Smooth muscle cell (in vitro differentiated cells): ENCODE results near the gene CAB39L. TPM values are rescaled to one million over a fixed set of nuclear protein-coding genes. Genes with fewer than 3 reads are reported as not detected.

ENCODE experiments used
- DNase-seq: peaks from one replicate; lab custom pipeline; 2025; ENCODE audit not compliant: unreplicated experiment; lab: John Stamatoyannopoulos, UW
- H2AFZ ChIP-seq: fragments of 200-600 bp; sonication (generic); 2 replicates; pipeline ENCODE4 v1.6.0; 2016; ENCODE audit warnings: antibody characterized with exemption, low read depth, mild to moderate bottlenecking
- H3F3A ChIP-seq: fragments of 200-600 bp; sonication (generic); 2 replicates; pipeline ENCODE4 v1.6.0; 2017; ENCODE audit warnings: antibody characterized with exemption, low read depth
- H3K27ac ChIP-seq: fragments of 200-600 bp; sonication (generic); 2 replicates; pipeline ENCODE4 v1.5.1; 2016; ENCODE audit warnings: low read depth, mild to moderate bottlenecking
- H3K27me3 ChIP-seq: fragments of 200-600 bp; sonication (generic); 2 replicates; pipeline ENCODE4 v1.6.1; 2016; ENCODE audit warnings: low read depth, mild to moderate bottlenecking
- H3K36me3 ChIP-seq: fragments of 200-600 bp; sonication (generic); 2 replicates; pipeline ENCODE4 v1.5.1; 2016; ENCODE audit warnings: low read depth
- H3K4me1 ChIP-seq: fragments of 200-600 bp; sonication (generic); 2 replicates; pipeline ENCODE4 v1.5.1; 2016; ENCODE audit warnings: low read depth
- H3K4me2 ChIP-seq: fragments of 200-600 bp; sonication (generic); 2 replicates; pipeline ENCODE4 v1.6.0; 2016; ENCODE audit warnings: mild to moderate bottlenecking
- H3K4me3 ChIP-seq: fragments of 200-600 bp; sonication (generic); 2 replicates; pipeline ENCODE4 v1.5.1; 2016; ENCODE audit warnings: mild to moderate bottlenecking
- H3K79me2 ChIP-seq: fragments of 200-600 bp; sonication (generic); 2 replicates; pipeline ENCODE4 v1.6.0; 2016; ENCODE audit warnings: low read depth, mild to moderate bottlenecking
- H3K9ac ChIP-seq: fragments of 200-600 bp; sonication (generic); 2 replicates; pipeline ENCODE4 v1.6.0; 2016; ENCODE audit warnings: low read depth
- H3K9me3 ChIP-seq: fragments of 200-600 bp; sonication (generic); replicated peaks from 2 replicates; pipeline ENCODE4 v1.5.1; 2016; ENCODE audit warnings: low read depth
- H4K20me1 ChIP-seq: fragments of 200-600 bp; sonication (generic); 2 replicates; pipeline ENCODE4 v1.6.0; 2016; ENCODE audit warnings: low read depth
- WGBS: methylation state at CpG from one replicate; pipeline ENCODE4 v1.1.7; 2016; ENCODE audit warnings: low lambda C conversion rate; 5-methylcytosine and 5-hydroxymethylcytosine counted together
- polyA plus RNA-seq: library from polyadenylated mRNA; unstranded; fragments of >200 nt; fragmentation: Nextera tagmentation; extraction: Ambion mirVana; gene quantifications from 2 replicates; pipeline ENCODE4 v1.2.1, GENCODE V29; 2016
- total RNA-seq: library from RNA; depleted of rRNA; stranded (reverse); fragments of >200 nt; gene quantifications from 2 replicates; pipeline ENCODE4 v1.2.3, GENCODE V29; 2014
- TF ChIP-seq, protein P1 (sequence below): fragments of 200-600 bp; sonication (generic); IDR thresholded peaks from 2 replicates; pipeline ENCODE4 v1.5.1; 2017; ENCODE audit warnings: borderline replicate concordance, mild to moderate bottlenecking, antibody characterized with exemption; ENCODE audit not compliant: insufficient read depth, poor library complexity, severe bottlenecking

The CAB39L gene
- total and polyA plus RNA-seq, 2 experiments from 2014 or later = 13.2 to 13.8 TPM

DNA sequence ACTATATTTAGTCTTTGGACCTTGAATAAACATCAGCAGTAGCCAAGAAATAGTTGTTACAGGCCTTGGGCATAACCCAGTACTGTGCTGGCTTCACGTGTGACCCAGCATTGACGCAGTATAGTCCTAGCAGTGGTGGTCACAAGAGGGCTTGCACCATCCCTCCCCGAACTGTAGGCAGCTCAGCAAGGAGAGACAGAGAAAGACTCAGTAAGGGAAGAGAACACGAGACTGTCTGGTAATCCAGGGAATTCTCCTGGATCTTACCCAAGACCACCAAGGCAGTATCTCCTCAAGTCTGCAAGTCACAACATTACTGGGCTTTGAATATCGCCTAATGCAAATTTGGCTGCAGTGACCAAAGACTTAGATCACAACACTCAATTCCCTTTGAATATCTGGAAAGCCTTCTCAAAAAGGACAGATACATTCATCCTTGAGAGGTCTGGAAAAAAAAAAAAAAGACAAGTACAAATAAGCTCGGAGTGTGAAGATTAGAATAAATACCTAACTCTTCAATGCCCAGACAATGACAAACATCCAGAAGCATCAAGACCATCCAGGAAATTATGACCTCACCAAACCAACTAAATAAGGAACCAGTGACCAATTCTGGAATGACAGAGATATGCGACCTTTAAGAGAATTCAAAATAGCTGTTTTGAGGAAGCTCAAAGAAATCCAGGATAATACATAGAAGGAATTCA lies 39.7 kb downstream of the CAB39L start:
- TF ChIP-seq, protein P1, sequence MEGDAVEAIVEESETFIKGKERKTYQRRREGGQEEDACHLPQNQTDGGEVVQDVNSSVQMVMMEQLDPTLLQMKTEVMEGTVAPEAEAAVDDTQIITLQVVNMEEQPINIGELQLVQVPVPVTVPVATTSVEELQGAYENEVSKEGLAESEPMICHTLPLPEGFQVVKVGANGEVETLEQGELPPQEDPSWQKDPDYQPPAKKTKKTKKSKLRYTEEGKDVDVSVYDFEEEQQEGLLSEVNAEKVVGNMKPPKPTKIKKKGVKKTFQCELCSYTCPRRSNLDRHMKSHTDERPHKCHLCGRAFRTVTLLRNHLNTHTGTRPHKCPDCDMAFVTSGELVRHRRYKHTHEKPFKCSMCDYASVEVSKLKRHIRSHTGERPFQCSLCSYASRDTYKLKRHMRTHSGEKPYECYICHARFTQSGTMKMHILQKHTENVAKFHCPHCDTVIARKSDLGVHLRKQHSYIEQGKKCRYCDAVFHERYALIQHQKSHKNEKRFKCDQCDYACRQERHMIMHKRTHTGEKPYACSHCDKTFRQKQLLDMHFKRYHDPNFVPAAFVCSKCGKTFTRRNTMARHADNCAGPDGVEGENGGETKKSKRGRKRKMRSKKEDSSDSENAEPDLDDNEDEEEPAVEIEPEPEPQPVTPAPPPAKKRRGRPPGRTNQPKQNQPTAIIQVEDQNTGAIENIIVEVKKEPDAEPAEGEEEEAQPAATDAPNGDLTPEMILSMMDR = no peak
- DNase-seq = no peak
- Histone ChIP-seq H3K9me3 (peaks cover 8% of the 10 kb centered on the region), H3K79me2 (no peaks in the 10 kb centered on the region), H2AFZ (no peak overlapping the region), H3K36me3 (no peaks in the 10 kb centered on the region), H3K27me3 (no peaks in the 10 kb centered on the region), H3F3A (peaks cover 11% of the 10 kb centered on the region), H3K4me1 (peaks cover 5% of the 10 kb centered on the region), H3K27ac (no peak overlapping the region), H3K4me2 (no peak overlapping the region), H4K20me1 (no peaks in the 10 kb centered on the region), H3K9ac (no peak overlapping the region), H3K4me3 (no peak overlapping the region)
- WGBS = 81% methylated on average over 7 of the region's 7 CpGs

GRCh38 chr13:49400755-49401659 lies 42.9 kb downstream of the CAB39L start:
- Histone ChIP-seq H2AFZ (peak overlapping the region; percentile 28), H3K27ac (peak overlapping the region; percentile 44), H3K27me3 (no peaks in the 10 kb centered on the region), H3F3A (peaks cover 11% of the 10 kb centered on the region), H4K20me1 (no peaks in the 10 kb centered on the region), H3K9me3 (peaks cover 8% of the 10 kb centered on the region), H3K9ac (peak overlapping the region; percentile 7), H3K4me1 (peaks cover 5% of the 10 kb centered on the region), H3K36me3 (no peaks in the 10 kb centered on the region), H3K4me3 (peak overlapping the region; percentile 45), H3K79me2 (peaks cover 4% of the 10 kb centered on the region), H3K4me2 (peak overlapping the region; percentile 77)
- TF ChIP-seq, protein P1 = no peak
- DNase-seq = no peak
- 2% methylated on average over 7 of the region's 7 CpGs for whole genome bisulfite sequencing

- Histone ChIP-seq H3K4me1 (peaks cover 5% of the 10 kb centered on the region), H3K36me3 (no peaks in the 10 kb centered on the region), H3K27ac (peak overlapping the region; percentile 44), H3K9me3 (peaks cover 6% of the 10 kb centered on the region), H3K4me3 (peak overlapping the region; percentile 45), H3K27me3 (no peaks in the 10 kb centered on the region), H3K79me2 (peaks cover 4% of the 10 kb centered on the region), H3F3A (peaks cover 11% of the 10 kb centered on the region), H3K4me2 (peak overlapping the region; percentile 77), H2AFZ (no peak overlapping the region), H4K20me1 (no peaks in the 10 kb centered on the region), H3K9ac (no peak overlapping the region)
- TF ChIP-seq, protein P1 = no peak
- no peak for DNase-seq
- WGBS = 38% methylated on average over 1 of the region's 1 CpG
These were observed 43.9 kb downstream of the CAB39L start for GRCh38 chr13:49399801-49400472.
